ENCODE data around the gene ZNF467. TPM values are rescaled to one million over a fixed set of nuclear protein-coding genes. Genes with fewer than 3 reads are reported as not detected.

The ZNF467 gene
- polyA plus RNA-seq, 2 donors: 2.6 to 2.9 TPM

DNA sequence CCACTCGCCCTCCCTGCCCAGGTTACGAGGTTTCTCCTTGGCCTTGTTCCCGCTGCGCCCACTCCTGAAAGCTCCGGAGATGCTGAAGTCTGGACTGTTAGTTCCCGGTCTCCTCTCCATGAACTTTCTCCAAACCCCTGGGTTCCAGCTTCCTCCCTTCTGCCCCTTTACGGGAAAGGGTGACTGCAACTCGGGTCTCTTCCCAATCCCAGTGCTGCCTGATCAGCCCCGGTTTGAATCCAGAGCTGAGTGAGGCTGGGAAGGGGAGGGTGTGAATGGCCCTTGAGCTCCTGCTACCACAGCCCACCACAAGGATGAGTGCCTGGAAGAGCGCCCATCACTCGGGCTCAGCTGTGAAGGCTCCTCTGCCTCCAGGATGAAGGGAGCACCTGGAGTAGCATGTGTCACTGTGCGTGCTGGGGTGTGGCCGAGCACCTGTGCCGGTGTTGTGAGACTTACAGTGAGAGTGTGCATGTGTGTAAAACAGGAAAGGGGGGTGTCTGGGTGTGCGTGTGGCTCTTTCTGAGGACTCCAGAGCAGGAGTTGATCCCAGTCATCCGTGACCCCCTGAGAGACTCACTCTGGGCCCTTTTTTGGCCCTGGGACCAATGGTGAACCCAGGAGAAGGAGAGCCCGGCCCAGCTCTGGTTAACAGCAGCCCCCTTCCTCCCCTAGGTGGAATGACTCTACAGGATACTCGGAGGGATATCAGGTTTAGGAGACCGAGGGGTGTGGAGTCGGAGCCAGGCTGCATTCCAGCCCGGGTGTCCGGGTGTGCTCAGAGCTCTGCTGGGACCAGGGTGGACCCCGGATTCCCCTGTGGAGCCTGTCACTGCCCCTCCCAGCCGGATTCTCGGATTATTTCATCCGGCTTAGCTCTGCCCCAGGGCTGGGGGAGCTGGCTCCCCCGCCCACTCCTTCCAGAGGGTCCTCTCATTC is 1.1 kb upstream of the ZNF467 start:
- peak overlapping the region in 1 of 2 donors; percentile 22 for H3K27ac ChIP-seq (ENCODE audit: low read depth in 2 of 2, low read length in 1 of 2)
- H3K9me3 ChIP-seq (ENCODE audit: control insufficient read depth in 2 of 2, insufficient read depth in 1 of 2, low read depth in 1 of 2, low read length in 1 of 2): no peaks in the 10 kb centered on the region
- no peak overlapping the region for H3K4me3 ChIP-seq (ENCODE audit: low read depth in 1 of 2, low read length in 2 of 2)
- no peaks in the 10 kb centered on the region for H3K27me3 ChIP-seq (ENCODE audit: control insufficient read depth in 1 of 2, insufficient read depth in 2 of 2, low read length in 2 of 2)
- no peaks in the 10 kb centered on the region for H3K36me3 ChIP-seq (ENCODE audit: control insufficient read depth in 2 of 2, insufficient read depth in 2 of 2, low read length in 1 of 2)
- peaks cover 3 to 12% of the 10 kb centered on the region in 2 donors for H3K4me1 ChIP-seq (ENCODE audit: control insufficient read depth in 2 of 2, insufficient read depth in 2 of 2, low read length in 1 of 2)
- whole genome bisulfite sequencing, 2 donors: 30 to 32% methylated on average over 25 to 27 of the region's 27 CpGs

DNA sequence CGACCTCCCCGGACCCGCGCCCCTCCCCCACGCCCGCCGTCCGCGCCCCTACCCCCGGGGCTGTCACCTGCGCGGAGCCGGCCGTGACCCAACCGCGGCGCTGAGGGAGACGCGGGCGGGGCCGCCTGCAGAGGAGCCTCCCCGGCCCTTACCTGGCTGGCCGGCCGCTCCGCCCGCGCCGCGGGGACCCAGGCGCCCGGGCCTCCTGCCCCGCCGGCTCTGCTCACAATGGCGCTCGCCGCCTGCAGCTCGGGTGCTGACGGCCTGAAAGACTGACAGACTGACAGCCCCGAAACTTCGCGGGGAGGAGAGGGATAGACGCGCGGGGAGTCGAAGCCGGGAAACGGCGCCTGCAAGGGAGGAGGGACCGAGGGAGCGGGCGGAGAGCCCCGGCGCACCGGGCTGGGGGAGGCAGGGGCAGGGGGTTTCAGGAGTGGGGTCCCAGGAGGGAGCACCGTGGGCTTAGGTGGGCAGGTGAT is 393 bp downstream of the ZNF467 start:
- Histone ChIP-seq H3K4me3 (ENCODE audit: low read depth in 1 of 2, low read length in 2 of 2) (peak overlapping the region; percentile 60 to 67), H3K36me3 (ENCODE audit: control insufficient read depth in 2 of 2, insufficient read depth in 2 of 2, low read length in 1 of 2) (peaks cover 3 to 5% of the 10 kb centered on the region in 2 donors), H3K4me1 (ENCODE audit: control insufficient read depth in 2 of 2, insufficient read depth in 2 of 2, low read length in 1 of 2) (peaks cover 3 to 12% of the 10 kb centered on the region in 2 donors), H3K27ac (ENCODE audit: low read depth in 2 of 2, low read length in 1 of 2) (peak overlapping the region; percentile 14 to 46), H3K9me3 (ENCODE audit: control insufficient read depth in 2 of 2, insufficient read depth in 1 of 2, low read depth in 1 of 2, low read length in 1 of 2) (no peaks in the 10 kb centered on the region), H3K27me3 (ENCODE audit: control insufficient read depth in 1 of 2, insufficient read depth in 2 of 2, low read length in 2 of 2) (no peaks in the 10 kb centered on the region)
- 0 to 1% methylated on average over 52 to 54 of the region's 55 CpGs for WGBS, 2 donors

GRCh38 chr7:149772241-149772955 is 990 bp downstream of the ZNF467 start:
- Histone ChIP-seq H3K27ac (ENCODE audit: low read depth in 2 of 2, low read length in 1 of 2) (peak overlapping the region; percentile 58 to 61), H3K27me3 (ENCODE audit: control insufficient read depth in 1 of 2, insufficient read depth in 2 of 2, low read length in 2 of 2) (no peaks in the 10 kb centered on the region), H3K4me3 (ENCODE audit: low read depth in 1 of 2, low read length in 2 of 2) (peak overlapping the region; percentile 58 to 67), H3K36me3 (ENCODE audit: control insufficient read depth in 2 of 2, insufficient read depth in 2 of 2, low read length in 1 of 2) (peaks cover 3 to 5% of the 10 kb centered on the region in 2 donors), H3K9me3 (ENCODE audit: control insufficient read depth in 2 of 2, insufficient read depth in 1 of 2, low read depth in 1 of 2, low read length in 1 of 2) (no peaks in the 10 kb centered on the region), H3K4me1 (ENCODE audit: control insufficient read depth in 2 of 2, insufficient read depth in 2 of 2, low read length in 1 of 2) (peaks cover 3 to 12% of the 10 kb centered on the region in 2 donors)
- WGBS, 2 donors: 1 to 2% methylated on average over 38 to 47 of the region's 47 CpGs

DNA sequence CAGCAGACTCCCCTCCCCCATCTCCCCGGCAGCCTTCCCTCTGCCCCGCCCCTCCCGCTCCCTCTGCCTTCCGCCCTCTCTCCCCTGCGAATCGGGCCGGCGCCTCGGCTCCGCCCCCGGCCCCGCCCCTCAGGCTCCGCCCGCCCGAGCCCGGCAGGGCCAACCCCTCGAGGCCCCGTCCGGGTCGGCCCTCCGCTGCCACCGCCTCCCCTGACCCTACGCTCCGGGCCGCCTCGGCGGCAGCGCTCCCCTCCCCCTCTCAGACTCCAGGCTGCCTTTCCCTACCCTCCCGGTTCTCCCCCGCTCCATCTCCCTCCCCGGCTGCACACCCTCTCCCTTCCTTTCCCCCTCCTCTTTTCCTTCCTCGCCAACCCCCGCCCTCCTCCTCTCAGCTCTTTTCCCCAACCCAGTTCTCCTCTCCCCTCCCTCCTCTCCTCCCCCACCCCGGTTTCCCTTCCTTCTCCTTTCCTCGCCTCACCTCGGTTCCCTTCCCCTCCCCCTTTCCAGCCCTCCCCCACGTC is 1.6 kb downstream of the ZNF467 start:
- Histone ChIP-seq H3K27ac (ENCODE audit: low read depth in 2 of 2, low read length in 1 of 2) (peak overlapping the region; percentile 58 to 62), H3K4me1 (ENCODE audit: control insufficient read depth in 2 of 2, insufficient read depth in 2 of 2, low read length in 1 of 2) (peaks cover 3 to 12% of the 10 kb centered on the region in 2 donors), H3K4me3 (ENCODE audit: low read depth in 1 of 2, low read length in 2 of 2) (peak overlapping the region; percentile 66 to 67), H3K9me3 (ENCODE audit: control insufficient read depth in 2 of 2, insufficient read depth in 1 of 2, low read depth in 1 of 2, low read length in 1 of 2) (no peaks in the 10 kb centered on the region), H3K27me3 (ENCODE audit: control insufficient read depth in 1 of 2, insufficient read depth in 2 of 2, low read length in 2 of 2) (no peaks in the 10 kb centered on the region), H3K36me3 (ENCODE audit: control insufficient read depth in 2 of 2, insufficient read depth in 2 of 2, low read length in 1 of 2) (peaks cover 3 to 5% of the 10 kb centered on the region in 2 donors)
- whole genome bisulfite sequencing, 2 donors: 1% methylated on average over 27 to 37 of the region's 37 CpGs

DNA sequence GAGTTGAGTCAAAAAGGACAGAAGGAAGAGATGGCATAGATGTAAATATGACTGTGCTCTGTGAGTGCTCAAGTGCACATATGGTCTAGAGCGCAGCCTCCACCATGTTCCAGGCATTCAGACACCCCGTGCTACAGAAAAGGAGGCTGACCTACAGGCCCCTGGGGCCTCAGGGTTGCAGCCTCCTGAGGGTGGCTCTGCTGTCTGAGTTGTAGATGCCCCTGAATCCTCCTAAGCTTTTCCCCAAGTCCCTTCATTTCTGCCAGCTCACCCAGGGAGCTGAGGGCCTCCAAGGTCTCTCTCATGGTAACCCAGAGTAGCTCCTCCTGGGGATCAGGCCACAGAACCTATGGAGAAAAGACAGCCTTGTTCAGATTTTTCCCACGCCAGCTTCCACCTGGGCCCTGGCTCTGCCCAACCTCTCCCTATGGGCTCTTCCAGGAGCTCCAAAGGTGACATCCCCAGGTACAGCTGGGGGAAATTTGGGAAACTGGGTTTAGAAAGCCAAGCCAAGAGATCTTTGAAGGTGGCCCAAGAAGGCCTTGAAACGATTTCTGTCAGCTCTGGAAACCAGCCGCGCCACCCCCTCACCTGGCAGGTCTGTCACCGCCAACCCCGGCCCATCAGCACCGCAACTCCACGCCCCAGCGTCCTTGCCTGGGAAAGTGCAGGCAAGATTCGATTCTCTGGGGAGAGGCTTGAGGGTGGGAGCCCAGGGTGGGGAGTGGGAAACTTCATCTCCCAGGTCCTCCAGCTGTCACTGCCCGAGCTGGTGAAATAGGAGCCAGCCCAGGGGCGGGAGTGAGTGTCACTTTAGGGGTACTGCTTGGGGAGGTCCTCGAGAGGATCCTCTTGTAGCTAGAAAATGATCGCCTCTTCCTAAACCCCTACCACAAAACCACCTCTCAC is 2.4 kb downstream of the ZNF467 start:
- Histone ChIP-seq H3K4me1 (ENCODE audit: control insufficient read depth in 2 of 2, insufficient read depth in 2 of 2, low read length in 1 of 2) (peaks cover 3 to 12% of the 10 kb centered on the region in 2 donors), H3K4me3 (ENCODE audit: low read depth in 1 of 2, low read length in 2 of 2) (peak overlapping the region; percentile 22 to 67), H3K9me3 (ENCODE audit: control insufficient read depth in 2 of 2, insufficient read depth in 1 of 2, low read depth in 1 of 2, low read length in 1 of 2) (no peaks in the 10 kb centered on the region), H3K27me3 (ENCODE audit: control insufficient read depth in 1 of 2, insufficient read depth in 2 of 2, low read length in 2 of 2) (no peaks in the 10 kb centered on the region), H3K36me3 (ENCODE audit: control insufficient read depth in 2 of 2, insufficient read depth in 2 of 2, low read length in 1 of 2) (peaks cover 3 to 5% of the 10 kb centered on the region in 2 donors), H3K27ac (ENCODE audit: low read depth in 2 of 2, low read length in 1 of 2) (no peak overlapping the region)
- 33 to 38% methylated on average over 16 of the region's 16 CpGs for WGBS, 2 donors

GRCh38 chr7:149769915-149770314 is 3.5 kb downstream of the ZNF467 start:
- Histone ChIP-seq H3K9me3 (ENCODE audit: control insufficient read depth in 2 of 2, insufficient read depth in 1 of 2, low read depth in 1 of 2, low read length in 1 of 2) (no peaks in the 10 kb centered on the region), H3K36me3 (ENCODE audit: control insufficient read depth in 2 of 2, insufficient read depth in 2 of 2, low read length in 1 of 2) (peaks cover 3 to 5% of the 10 kb centered on the region in 2 donors), H3K4me3 (ENCODE audit: low read depth in 1 of 2, low read length in 2 of 2) (no peak overlapping the region), H3K27me3 (ENCODE audit: control insufficient read depth in 1 of 2, insufficient read depth in 2 of 2, low read length in 2 of 2) (no peaks in the 10 kb centered on the region), H3K4me1 (ENCODE audit: control insufficient read depth in 2 of 2, insufficient read depth in 2 of 2, low read length in 1 of 2) (peaks cover 3 to 19% of the 10 kb centered on the region in 2 donors), H3K27ac (ENCODE audit: low read depth in 2 of 2, low read length in 1 of 2) (no peak overlapping the region)
- WGBS, 2 donors: 82 to 93% methylated on average over 2 of the region's 2 CpGs

DNA sequence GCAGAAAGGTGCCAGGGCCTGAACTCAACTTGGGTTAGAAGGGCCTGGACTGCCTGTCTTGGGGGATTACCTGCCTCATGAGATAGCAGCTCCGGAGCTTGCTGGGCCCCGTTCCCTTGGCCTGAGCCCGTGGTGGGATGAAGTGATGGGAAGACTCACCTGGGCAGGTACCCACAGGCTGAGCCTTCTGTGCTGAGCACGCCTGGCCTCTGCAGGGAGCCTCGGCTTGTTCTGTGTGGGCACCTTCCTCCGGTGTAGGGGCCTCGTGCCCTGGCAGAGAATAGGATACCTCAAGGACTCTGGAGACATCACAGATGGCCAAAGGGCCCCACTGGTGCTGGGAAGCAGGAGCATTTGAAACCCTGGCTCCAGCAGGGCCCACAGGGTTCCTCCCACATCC is 4.5 kb downstream of the ZNF467 start:
- Histone ChIP-seq H3K27ac (ENCODE audit: low read depth in 2 of 2, low read length in 1 of 2) (no peak overlapping the region), H3K4me3 (ENCODE audit: low read depth in 1 of 2, low read length in 2 of 2) (no peak overlapping the region), H3K9me3 (ENCODE audit: control insufficient read depth in 2 of 2, insufficient read depth in 1 of 2, low read depth in 1 of 2, low read length in 1 of 2) (no peaks in the 10 kb centered on the region), H3K36me3 (ENCODE audit: control insufficient read depth in 2 of 2, insufficient read depth in 2 of 2, low read length in 1 of 2) (peaks cover 3 to 5% of the 10 kb centered on the region in 2 donors), H3K27me3 (ENCODE audit: control insufficient read depth in 1 of 2, insufficient read depth in 2 of 2, low read length in 2 of 2) (no peaks in the 10 kb centered on the region), H3K4me1 (ENCODE audit: control insufficient read depth in 2 of 2, insufficient read depth in 2 of 2, low read length in 1 of 2) (peaks cover 3 to 17% of the 10 kb centered on the region in 2 donors)
- 90 to 92% methylated on average over 7 of the region's 7 CpGs for WGBS, 2 donors

DNA sequence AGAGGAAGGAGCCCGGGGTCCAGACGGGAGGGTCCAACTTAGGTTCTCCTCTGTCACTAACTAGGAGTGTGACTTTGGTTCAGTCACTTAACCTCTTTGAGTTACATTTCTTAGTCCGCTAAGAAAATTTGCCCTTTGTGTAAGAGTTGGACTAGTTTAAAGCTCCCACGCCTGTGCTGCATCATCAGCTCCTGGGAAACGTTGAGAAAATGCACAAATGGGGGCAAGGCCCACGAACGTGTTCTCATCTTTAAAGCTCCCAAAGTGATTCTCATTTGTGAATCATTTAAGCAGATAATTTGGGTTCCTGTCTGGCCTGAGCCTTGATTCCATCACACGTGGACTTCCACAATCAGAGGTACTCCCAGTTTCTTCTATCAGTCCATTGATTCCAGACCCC is 6.3 kb downstream of the ZNF467 start:
- WGBS, 2 donors: 86 to 88% methylated on average over 8 of the region's 8 CpGs
- H3K4me3 ChIP-seq (ENCODE audit: low read depth in 1 of 2, low read length in 2 of 2): no peak overlapping the region
- peaks cover 3 to 5% of the 10 kb centered on the region in 2 donors for H3K36me3 ChIP-seq (ENCODE audit: control insufficient read depth in 2 of 2, insufficient read depth in 2 of 2, low read length in 1 of 2)
- H3K9me3 ChIP-seq (ENCODE audit: control insufficient read depth in 2 of 2, insufficient read depth in 1 of 2, low read depth in 1 of 2, low read length in 1 of 2): no peaks in the 10 kb centered on the region
- H3K27me3 ChIP-seq (ENCODE audit: control insufficient read depth in 1 of 2, insufficient read depth in 2 of 2, low read length in 2 of 2): no peaks in the 10 kb centered on the region
- H3K27ac ChIP-seq (ENCODE audit: low read depth in 2 of 2, low read length in 1 of 2): no peak overlapping the region
- H3K4me1 ChIP-seq (ENCODE audit: control insufficient read depth in 2 of 2, insufficient read depth in 2 of 2, low read length in 1 of 2): peaks cover 0 to 17% of the 10 kb centered on the region in 2 donors

Data from esophagus (tissue), 2 donors.